Stomach (tissue), 4 donors: Measurements from ENCODE around the gene SBF2.

ENCODE experiments used
- EP300 ChIP-seq: sonication (generic); formaldehyde crosslinking; IDR thresholded peaks from one replicate; pipeline ENCODE4 v1.6.1; 2017; ENCODE audit warnings: antibody characterized with exemption
- POLR2A ChIP-seq, 4 donors: fragments of 450-650 bp; IDR thresholded peaks; one replicate each; pipeline ENCODE4 v1.6.1; 2016; ENCODE audit warnings: antibody characterized with exemption in 4 of 4, control low read depth in 2 of 4, mild to moderate bottlenecking in 1 of 4, moderate library complexity in 1 of 4
- TF ChIP-seq, protein P1 (sequence below), 7 experiments: fragments of 450-650 bp in 4 of 7; fragments of 200-600 bp in 3 of 7; sonication (generic) in 3 of 7; IDR thresholded peaks; one replicate each; pipeline ENCODE4 v1.5.1; 2016 to 2019; ENCODE audit warnings: antibody characterized with exemption in 7 of 7, control low read depth in 2 of 7, mild to moderate bottlenecking in 1 of 7

DNA sequence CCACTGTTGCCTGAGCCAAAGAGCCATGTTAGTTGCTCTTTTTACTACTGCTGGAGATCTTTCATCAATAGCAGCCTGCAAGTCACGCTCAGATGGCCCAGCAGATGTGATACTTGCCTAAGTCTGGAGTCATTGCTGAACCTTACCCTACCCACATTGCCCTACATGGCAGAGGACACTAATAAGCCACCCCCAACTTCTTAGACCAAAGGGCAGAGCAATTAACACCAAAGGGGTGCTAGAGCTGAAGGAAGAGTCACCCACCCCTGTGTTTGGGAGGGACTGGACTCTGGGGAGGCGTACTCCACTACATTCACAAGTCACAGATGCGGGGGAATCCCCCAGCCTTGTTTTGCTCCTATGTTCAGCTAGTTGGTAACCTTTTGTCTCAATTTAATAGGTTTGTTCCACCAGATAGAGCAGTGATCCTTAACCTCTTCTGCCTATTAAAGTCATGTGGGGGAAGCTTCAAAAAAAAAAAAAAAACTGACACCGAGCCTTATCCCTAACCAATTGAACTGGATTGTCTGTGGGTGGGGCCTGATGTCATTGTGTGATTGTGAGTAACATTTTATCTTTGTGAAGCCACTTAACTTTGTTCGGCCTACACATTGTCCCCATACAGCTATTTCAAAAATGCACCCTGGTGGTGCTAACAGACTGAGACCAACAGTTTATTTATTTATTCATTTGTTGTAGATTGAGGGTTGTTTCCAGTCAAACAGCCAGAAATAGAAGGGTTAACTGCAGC lies 23.9 kb upstream of the SBF2 start:
- TF ChIP-seq, protein P1, sequence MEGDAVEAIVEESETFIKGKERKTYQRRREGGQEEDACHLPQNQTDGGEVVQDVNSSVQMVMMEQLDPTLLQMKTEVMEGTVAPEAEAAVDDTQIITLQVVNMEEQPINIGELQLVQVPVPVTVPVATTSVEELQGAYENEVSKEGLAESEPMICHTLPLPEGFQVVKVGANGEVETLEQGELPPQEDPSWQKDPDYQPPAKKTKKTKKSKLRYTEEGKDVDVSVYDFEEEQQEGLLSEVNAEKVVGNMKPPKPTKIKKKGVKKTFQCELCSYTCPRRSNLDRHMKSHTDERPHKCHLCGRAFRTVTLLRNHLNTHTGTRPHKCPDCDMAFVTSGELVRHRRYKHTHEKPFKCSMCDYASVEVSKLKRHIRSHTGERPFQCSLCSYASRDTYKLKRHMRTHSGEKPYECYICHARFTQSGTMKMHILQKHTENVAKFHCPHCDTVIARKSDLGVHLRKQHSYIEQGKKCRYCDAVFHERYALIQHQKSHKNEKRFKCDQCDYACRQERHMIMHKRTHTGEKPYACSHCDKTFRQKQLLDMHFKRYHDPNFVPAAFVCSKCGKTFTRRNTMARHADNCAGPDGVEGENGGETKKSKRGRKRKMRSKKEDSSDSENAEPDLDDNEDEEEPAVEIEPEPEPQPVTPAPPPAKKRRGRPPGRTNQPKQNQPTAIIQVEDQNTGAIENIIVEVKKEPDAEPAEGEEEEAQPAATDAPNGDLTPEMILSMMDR (IDR thresholded peaks at IDR 0.05): no peak
- TF ChIP-seq EP300 (no peak), POLR2A (IDR thresholded peaks at IDR 0.05) (no peak)
